K562 (cell line): Measurements from ENCODE around the gene ACTL6A. TPM values are rescaled to one million over a fixed set of nuclear protein-coding genes. Genes with fewer than 3 reads are reported as not detected.

Source experiments
- FOXA3 ChIP-seq, 2 experiments: fragments of 450-650 bp in 1 of 2; sonication (generic) in 1 of 2; formaldehyde crosslinking; IDR thresholded peaks in 1 of 2; conservative IDR thresholded peaks in 1 of 2; 2 replicates each; pipeline versions ENCODE4 v1.4.0 to v1.8.0; 2020 to 2022; ENCODE audit warnings: mild to moderate bottlenecking in 2 of 2, missing genetic modification reagents in 1 of 2
- FOXP1 ChIP-seq: sonication (generic); formaldehyde crosslinking; IDR thresholded peaks from 2 replicates; pipeline ENCODE4 v1.8.0; 2022; ENCODE audit warnings: mild to moderate bottlenecking, missing genetic modification reagents
- GTF2A2 ChIP-seq: IDR thresholded peaks from 2 replicates; pipeline ENCODE4 v1.6.1; 2016; ENCODE audit warnings: mild to moderate bottlenecking, missing genetic modification characterization, missing compliant biosample characterization
- HDAC3 ChIP-seq: fragments of 450-650 bp; IDR thresholded peaks from 2 replicates; pipeline ENCODE4 v1.6.1; 2018; ENCODE audit warnings: borderline replicate concordance, mild to moderate bottlenecking, moderate library complexity; ENCODE audit not compliant: partially characterized antibody
- KLF1 ChIP-seq: fragments of 450-650 bp; IDR thresholded peaks from 2 replicates; pipeline ENCODE4 v1.6.1; 2016; ENCODE audit warnings: missing genetic modification characterization, missing compliant biosample characterization
- PURB ChIP-seq: sonication (generic); formaldehyde crosslinking; IDR thresholded peaks from 2 replicates; pipeline ENCODE4 v1.9.0; 2021; ENCODE audit warnings: low read depth, mild to moderate bottlenecking, missing genetic modification reagents
- TAF15 ChIP-seq: fragments of 200-400 bp; formaldehyde crosslinking; IDR thresholded peaks from 2 replicates; pipeline ENCODE4 v1.6.1; 2017; ENCODE audit warnings: mild to moderate bottlenecking, low read depth, low read length, moderate library complexity
- ZNF263 ChIP-seq: sonication (generic); formaldehyde crosslinking; IDR thresholded peaks from 2 replicates; pipeline ENCODE4 v1.8.0; 2022; ENCODE audit warnings: mild to moderate bottlenecking, missing genetic modification reagents, borderline replicate concordance
- polyA plus RNA-seq, 8 experiments: library from polyadenylated mRNA; depleted of rRNA in 4 of 8; stranded (reverse) in 5 of 8; unstranded in 3 of 8; fragments of >200 nt; fragmentation: Nextera tagmentation in 2 of 8; fragmentation: Illumina TruSeq in 1 of 8; extraction: Ambion mirVana in 2 of 8; extraction: Trizol in 1 of 8; gene quantifications; 2 replicates each; pipeline versions ENCODE4 v1.2.1 to v1.2.3, GENCODE V29; 2011 to 2014; ENCODE audit warnings: inconsistent platforms in 1 of 8, missing spikeins in 1 of 8
- total RNA-seq, 7 experiments: library from RNA; depleted of rRNA in 6 of 7; stranded (reverse); fragments of >200 nt in 6 of 7; fragmentation: Illumina TruSeq in 2 of 7; extraction: Trizol in 2 of 7; gene quantifications; 2 replicates each; pipeline versions ENCODE4 v1.2.1 to v1.2.3, GENCODE V29; 2011 to 2021; ENCODE audit warnings: low replicate concordance in 1 of 7
- TF ChIP-seq, protein P1 (sequence below), 2 experiments: fragments of 450-650 bp in 1 of 2; IDR thresholded peaks; 2 replicates each; pipeline ENCODE4 v1.6.1; 2011 to 2017; ENCODE audit warnings: low read depth in 2 of 2, antibody characterized with exemption in 1 of 2, borderline replicate concordance in 1 of 2, low read length in 1 of 2, mild to moderate bottlenecking in 1 of 2, mixed read lengths in 1 of 2; ENCODE audit not compliant: control insufficient read depth in 1 of 2
- TF ChIP-seq, protein P2 (sequence below), 2 experiments: fragments of 450-650 bp; formaldehyde crosslinking in 1 of 2; IDR thresholded peaks; 2 replicates each; pipeline versions ENCODE4 v1.4.0 to v1.6.1; 2014 to 2020; ENCODE audit warnings: mild to moderate bottlenecking in 2 of 2, borderline replicate concordance in 1 of 2, low read depth in 1 of 2
- TF ChIP-seq, protein P3 (sequence below): fragments of 250-450 bp; sonication (Bioruptor Pico); IDR thresholded peaks from 2 replicates; pipeline ENCODE4 v1.8.0; 2021; ENCODE audit warnings: borderline replicate concordance, mild to moderate bottlenecking, moderate library complexity; ENCODE audit not compliant: poor library complexity, severe bottlenecking

The ACTL6A gene
- total and polyA plus RNA-seq, 9 of the 15 experiments (the other 6 are each of a cell fraction or from before 2014, with no cell fraction given) = 107 to 243 (median 157) TPM

DNA sequence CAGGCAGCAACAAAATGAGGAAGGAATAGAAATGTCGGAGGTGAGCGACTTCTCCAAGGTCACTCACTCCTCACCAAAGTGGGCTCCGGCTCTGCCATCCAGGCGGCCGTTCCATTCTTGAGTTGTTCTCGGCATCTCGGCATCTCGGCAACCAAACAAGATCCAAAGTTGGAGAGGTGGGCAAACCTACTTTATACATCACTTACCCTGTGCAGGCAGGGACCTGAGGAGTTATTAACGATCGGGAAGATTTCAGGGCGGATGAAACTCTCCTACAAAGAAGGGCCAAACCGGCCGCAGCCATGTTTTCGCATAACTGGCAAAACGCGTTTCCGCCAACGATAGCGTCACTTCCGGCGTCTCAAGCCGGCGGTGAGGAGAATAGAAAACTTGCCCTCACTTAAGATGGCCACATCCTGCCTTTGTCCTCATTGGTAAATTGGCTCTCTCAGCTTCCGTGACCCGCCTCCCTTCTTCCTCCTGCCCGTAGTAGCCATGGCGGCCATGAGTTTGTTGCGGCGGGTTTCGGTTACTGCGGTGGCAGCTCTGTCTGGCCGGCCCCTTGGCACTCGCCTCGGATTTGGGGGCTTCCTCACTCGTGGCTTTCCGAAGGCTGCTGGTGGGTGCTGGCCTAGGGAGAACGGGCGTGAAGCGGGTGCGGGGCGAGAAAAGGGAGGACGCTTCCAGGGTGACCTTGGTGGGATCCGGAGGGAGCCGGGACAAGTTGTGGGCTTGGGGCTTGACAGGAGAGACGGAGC lies 41.8 kb downstream of the ACTL6A start, which contains the start of the genes MRPL47 and NDUFB5 (continued):
- TF ChIP-seq FOXP1 (peak; percentile 38; the same call in 1 of the 2 replicates), GTF2A2 (tag) (no peak), ZNF263 (0 out of 2 replicates have a peak, but pooled peaks have one; percentile 27), KLF1 (tag) (0 out of 2 replicates have a peak, but pooled peaks have one; percentile 29), HDAC3 (no peak), FOXA3 (CRISPR knock-in tag; conservative IDR thresholded peaks at IDR 0.05 in 1 of 2, IDR thresholded peaks at IDR 0.05 in 1 of 2) (peak in 1 of 2 experiments; percentile 46; a peak in 1 of 4 replicates), TAF15 (no peak), PURB (CRISPR knock-in tag) (no peak)
- TF ChIP-seq, protein P1, sequence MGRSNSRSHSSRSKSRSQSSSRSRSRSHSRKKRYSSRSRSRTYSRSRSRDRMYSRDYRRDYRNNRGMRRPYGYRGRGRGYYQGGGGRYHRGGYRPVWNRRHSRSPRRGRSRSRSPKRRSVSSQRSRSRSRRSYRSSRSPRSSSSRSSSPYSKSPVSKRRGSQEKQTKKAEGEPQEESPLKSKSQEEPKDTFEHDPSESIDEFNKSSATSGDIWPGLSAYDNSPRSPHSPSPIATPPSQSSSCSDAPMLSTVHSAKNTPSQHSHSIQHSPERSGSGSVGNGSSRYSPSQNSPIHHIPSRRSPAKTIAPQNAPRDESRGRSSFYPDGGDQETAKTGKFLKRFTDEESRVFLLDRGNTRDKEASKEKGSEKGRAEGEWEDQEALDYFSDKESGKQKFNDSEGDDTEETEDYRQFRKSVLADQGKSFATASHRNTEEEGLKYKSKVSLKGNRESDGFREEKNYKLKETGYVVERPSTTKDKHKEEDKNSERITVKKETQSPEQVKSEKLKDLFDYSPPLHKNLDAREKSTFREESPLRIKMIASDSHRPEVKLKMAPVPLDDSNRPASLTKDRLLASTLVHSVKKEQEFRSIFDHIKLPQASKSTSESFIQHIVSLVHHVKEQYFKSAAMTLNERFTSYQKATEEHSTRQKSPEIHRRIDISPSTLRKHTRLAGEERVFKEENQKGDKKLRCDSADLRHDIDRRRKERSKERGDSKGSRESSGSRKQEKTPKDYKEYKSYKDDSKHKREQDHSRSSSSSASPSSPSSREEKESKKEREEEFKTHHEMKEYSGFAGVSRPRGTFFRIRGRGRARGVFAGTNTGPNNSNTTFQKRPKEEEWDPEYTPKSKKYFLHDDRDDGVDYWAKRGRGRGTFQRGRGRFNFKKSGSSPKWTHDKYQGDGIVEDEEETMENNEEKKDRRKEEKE (IDR thresholded peaks at IDR 0.05; ENCODE audit: borderline replicate concordance in 1 of 2, control insufficient read depth in 1 of 2, low read depth in 2 of 2, low read length in 1 of 2) = no peak
- TF ChIP-seq, protein P2, sequence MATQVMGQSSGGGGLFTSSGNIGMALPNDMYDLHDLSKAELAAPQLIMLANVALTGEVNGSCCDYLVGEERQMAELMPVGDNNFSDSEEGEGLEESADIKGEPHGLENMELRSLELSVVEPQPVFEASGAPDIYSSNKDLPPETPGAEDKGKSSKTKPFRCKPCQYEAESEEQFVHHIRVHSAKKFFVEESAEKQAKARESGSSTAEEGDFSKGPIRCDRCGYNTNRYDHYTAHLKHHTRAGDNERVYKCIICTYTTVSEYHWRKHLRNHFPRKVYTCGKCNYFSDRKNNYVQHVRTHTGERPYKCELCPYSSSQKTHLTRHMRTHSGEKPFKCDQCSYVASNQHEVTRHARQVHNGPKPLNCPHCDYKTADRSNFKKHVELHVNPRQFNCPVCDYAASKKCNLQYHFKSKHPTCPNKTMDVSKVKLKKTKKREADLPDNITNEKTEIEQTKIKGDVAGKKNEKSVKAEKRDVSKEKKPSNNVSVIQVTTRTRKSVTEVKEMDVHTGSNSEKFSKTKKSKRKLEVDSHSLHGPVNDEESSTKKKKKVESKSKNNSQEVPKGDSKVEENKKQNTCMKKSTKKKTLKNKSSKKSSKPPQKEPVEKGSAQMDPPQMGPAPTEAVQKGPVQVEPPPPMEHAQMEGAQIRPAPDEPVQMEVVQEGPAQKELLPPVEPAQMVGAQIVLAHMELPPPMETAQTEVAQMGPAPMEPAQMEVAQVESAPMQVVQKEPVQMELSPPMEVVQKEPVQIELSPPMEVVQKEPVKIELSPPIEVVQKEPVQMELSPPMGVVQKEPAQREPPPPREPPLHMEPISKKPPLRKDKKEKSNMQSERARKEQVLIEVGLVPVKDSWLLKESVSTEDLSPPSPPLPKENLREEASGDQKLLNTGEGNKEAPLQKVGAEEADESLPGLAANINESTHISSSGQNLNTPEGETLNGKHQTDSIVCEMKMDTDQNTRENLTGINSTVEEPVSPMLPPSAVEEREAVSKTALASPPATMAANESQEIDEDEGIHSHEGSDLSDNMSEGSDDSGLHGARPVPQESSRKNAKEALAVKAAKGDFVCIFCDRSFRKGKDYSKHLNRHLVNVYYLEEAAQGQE (IDR thresholded peaks at IDR 0.05; ENCODE audit: borderline replicate concordance) = no peak
- TF ChIP-seq, protein P2 (CRISPR knock-in tag; IDR thresholded peaks at IDR 0.05; ENCODE audit: low read depth) = no peak
- TF ChIP-seq, protein P3, sequence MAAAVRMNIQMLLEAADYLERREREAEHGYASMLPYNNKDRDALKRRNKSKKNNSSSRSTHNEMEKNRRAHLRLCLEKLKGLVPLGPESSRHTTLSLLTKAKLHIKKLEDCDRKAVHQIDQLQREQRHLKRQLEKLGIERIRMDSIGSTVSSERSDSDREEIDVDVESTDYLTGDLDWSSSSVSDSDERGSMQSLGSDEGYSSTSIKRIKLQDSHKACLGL (CRISPR knock-in tag) = no peak
